DND-41 (cell line): Measurements from ENCODE around the gene DPP6.

Source experiments
- EZH2 ChIP-seq: IDR thresholded peaks from 3 replicates; pipeline ENCODE4 v1.6.1; 2012; ENCODE audit warnings: borderline replicate concordance, low read depth, mild to moderate bottlenecking, moderate library complexity, low read length, inconsistent platforms; ENCODE audit not compliant: severe bottlenecking
- TF ChIP-seq, protein P1 (sequence below): IDR thresholded peaks from 2 replicates; pipeline ENCODE4 v1.5.1; 2012; ENCODE audit warnings: borderline replicate concordance, low read length, moderate library complexity, mild to moderate bottlenecking; ENCODE audit not compliant: poor library complexity, severe bottlenecking; ENCODE audit errors: extremely low read depth

GRCh38 chr7:154698726-154699291 lies 646.6 kb downstream of the DPP6 start:
- no peak for TF ChIP-seq EZH2
- TF ChIP-seq, protein P1, sequence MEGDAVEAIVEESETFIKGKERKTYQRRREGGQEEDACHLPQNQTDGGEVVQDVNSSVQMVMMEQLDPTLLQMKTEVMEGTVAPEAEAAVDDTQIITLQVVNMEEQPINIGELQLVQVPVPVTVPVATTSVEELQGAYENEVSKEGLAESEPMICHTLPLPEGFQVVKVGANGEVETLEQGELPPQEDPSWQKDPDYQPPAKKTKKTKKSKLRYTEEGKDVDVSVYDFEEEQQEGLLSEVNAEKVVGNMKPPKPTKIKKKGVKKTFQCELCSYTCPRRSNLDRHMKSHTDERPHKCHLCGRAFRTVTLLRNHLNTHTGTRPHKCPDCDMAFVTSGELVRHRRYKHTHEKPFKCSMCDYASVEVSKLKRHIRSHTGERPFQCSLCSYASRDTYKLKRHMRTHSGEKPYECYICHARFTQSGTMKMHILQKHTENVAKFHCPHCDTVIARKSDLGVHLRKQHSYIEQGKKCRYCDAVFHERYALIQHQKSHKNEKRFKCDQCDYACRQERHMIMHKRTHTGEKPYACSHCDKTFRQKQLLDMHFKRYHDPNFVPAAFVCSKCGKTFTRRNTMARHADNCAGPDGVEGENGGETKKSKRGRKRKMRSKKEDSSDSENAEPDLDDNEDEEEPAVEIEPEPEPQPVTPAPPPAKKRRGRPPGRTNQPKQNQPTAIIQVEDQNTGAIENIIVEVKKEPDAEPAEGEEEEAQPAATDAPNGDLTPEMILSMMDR, result peak; percentile 65
